Esophagus muscularis mucosa (tissue), 4 donors: Measurements from ENCODE around the gene H2AZ2. TPM values are rescaled to one million over a fixed set of nuclear protein-coding genes. Genes with fewer than 3 reads are reported as not detected.
A peak's percentile ranks its signal among the peaks of the same experiment; 100 is the strongest.

Experiments used
- DNase-seq: peaks from one replicate; pipeline ENCODE4 v3.0.0-alpha.2; 2017; ENCODE audit errors: extremely low spot score
- H3K27ac ChIP-seq, 4 donors: fragments of 200-600 bp; sonication (generic); replicated peaks in 1 of 4; 1 replicate in 3 of 4; 2 replicates in 1 of 4; pipeline ENCODE4 v1.5.1; 2016 to 2019; ENCODE audit warnings: mild to moderate bottlenecking in 1 of 4
- H3K27me3 ChIP-seq, 4 donors: fragments of 200-600 bp; sonication (generic); one replicate each; pipeline versions ENCODE4 v1.5.1 to v1.6.0; 2016 to 2019
- H3K36me3 ChIP-seq, 4 donors: fragments of 200-600 bp; sonication (generic); one replicate each; pipeline ENCODE4 v1.5.1; 2016 to 2019
- H3K4me1 ChIP-seq, 4 donors: fragments of 200-600 bp; sonication (generic); one replicate each; pipeline ENCODE4 v1.5.1; 2016 to 2019
- H3K4me3 ChIP-seq, 4 donors: fragments of 200-600 bp; sonication (generic); 1 replicate in 2 of 4; 2 replicates in 2 of 4; pipeline ENCODE4 v1.5.1; 2016 to 2019; ENCODE audit warnings: mild to moderate bottlenecking in 4 of 4, moderate library complexity in 1 of 4
- H3K9me3 ChIP-seq, 4 donors: fragments of 200-600 bp; sonication (generic); 1 replicate in 3 of 4; 2 replicates in 1 of 4; pipeline ENCODE4 v1.5.1; 2016 to 2019
- CTCF ChIP-seq, 3 experiments: fragments of 200-600 bp in 2 of 3; fragments of 450-650 bp in 1 of 3; sonication (generic) in 2 of 3; IDR thresholded peaks; one replicate each; pipeline ENCODE4 v1.5.1; 2017 to 2019; ENCODE audit warnings: antibody characterized with exemption in 3 of 3, mild to moderate bottlenecking in 2 of 3, moderate library complexity in 1 of 3
- EP300 ChIP-seq: sonication (generic); formaldehyde crosslinking; IDR thresholded peaks from one replicate; pipeline ENCODE4 v1.6.1; 2017; ENCODE audit warnings: antibody characterized with exemption
- POLR2A ChIP-seq: fragments of 450-650 bp; IDR thresholded peaks from one replicate; pipeline ENCODE4 v1.6.1; 2017; ENCODE audit warnings: antibody characterized with exemption, moderate library complexity, mild to moderate bottlenecking, low read depth
- POLR2AphosphoS5 ChIP-seq, 2 donors: sonication (generic); formaldehyde crosslinking; IDR thresholded peaks; one replicate each; pipeline ENCODE4 v1.6.1; 2017; ENCODE audit warnings: antibody characterized with exemption in 2 of 2
- WGBS: methylation state at CpG from one replicate; pipeline ENCODE4 v1.1.5; 2018; 5-methylcytosine and 5-hydroxymethylcytosine counted together
- intact Hi-C: fragments of 100-400 bp; cut with DNase I; formaldehyde crosslinking; loops from one replicate; pipeline ENCODE4 v1.15.1; 2023
- total RNA-seq, 4 donors: library from RNA; depleted of rRNA; stranded (reverse); fragments of >200 nt; gene quantifications; one replicate each; pipeline versions ENCODE4 v1.1.0 to v1.2.1, GENCODE V29; 2016

Gene H2AZ2
- total RNA-seq, 4 donors from 2014 or later, result 175 to 227 (median 203) TPM

- H3K4me1 ChIP-seq, result peaks cover 43 to 51% (median 48%) of the 10 kb centered on the region in 4 donors
- WGBS, result under 1% methylated on average over 36 of the region's 72 CpGs
- TF ChIP-seq POLR2A (peak; percentile 96), POLR2AphosphoS5 (IDR thresholded peaks at IDR 0.05) (peak; percentile 98), CTCF (IDR thresholded peaks at IDR 0.05) (no peak), EP300 (no peak)
- intact Hi-C loops, result no loop called here
- DNase-seq, result peak; percentile 98
- no peaks in the 10 kb centered on the region for H3K36me3 ChIP-seq
- peak within 1 kb of the TSS; percentile 77 to 95 (median 92) for H3K4me3 ChIP-seq
- no peaks in the 10 kb centered on the region for H3K9me3 ChIP-seq
- H3K27ac ChIP-seq, result peak within 1 kb of the TSS; percentile 96 to 100 (median 99)
- H3K27me3 ChIP-seq, result no peaks in the 10 kb centered on the region
Observed at GRCh38 chr7:44885394-44886317, 37.8 kb upstream of the H2AZ2 start, which contains the start of gene PURB. Gene PURB (minus strand): TSS chr7:44885530. CDS start chr7:44885348, 182 bp downstream.

GRCh38 chr7:44884621-44885393 lies 36.9 kb upstream of the H2AZ2 start:
- WGBS, result 0% methylated on average over 1 of the region's 107 CpGs

DNA sequence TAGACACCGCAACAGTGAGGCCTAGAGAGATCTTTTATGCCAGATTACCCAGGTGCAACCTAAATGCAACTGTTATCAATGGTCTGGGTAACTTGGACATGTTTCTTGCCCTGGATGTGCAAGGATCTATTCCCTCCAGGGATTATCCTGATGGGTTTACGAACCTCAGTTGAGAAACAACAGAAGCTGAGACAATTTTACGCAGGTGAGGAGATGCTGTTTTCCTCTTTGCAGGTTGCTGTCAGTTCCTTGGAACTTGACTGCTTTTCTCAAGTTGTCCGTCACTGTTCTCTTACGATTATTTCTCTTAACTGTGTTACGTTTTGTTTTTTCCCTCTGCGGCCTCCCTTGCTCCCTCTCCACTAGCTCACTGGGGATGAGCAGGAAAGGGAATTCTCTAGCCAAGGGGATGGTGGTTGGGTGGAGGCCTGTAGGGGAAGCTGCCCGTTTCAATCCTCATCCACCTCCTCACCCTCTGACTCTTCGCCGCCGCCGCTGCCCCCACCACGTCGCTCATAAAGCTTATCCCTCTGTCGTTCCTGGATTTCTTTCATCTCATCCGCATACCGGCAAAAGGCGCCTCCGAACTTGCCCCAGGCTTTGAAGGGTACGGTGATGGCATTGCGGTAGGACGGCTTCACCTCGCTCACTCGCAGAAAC lies 36.2 kb upstream of the H2AZ2 start:
- peak overlapping the region; percentile 77 to 95 (median 92) for H3K4me3 ChIP-seq
- no peaks in the 10 kb centered on the region for H3K9me3 ChIP-seq
- no peak for DNase-seq
- intact Hi-C loops, result no loop called here
- 14% methylated on average over 24 of the region's 24 CpGs for WGBS
- H3K27ac ChIP-seq, result peak overlapping the region; percentile 96 to 100 (median 99)
- H3K27me3 ChIP-seq, result no peaks in the 10 kb centered on the region
- TF ChIP-seq EP300 (no peak), POLR2AphosphoS5 (IDR thresholded peaks at IDR 0.05) (no peak), POLR2A (no peak), CTCF (IDR thresholded peaks at IDR 0.05) (no peak)
- peaks cover 57 to 67% (median 63%) of the 10 kb centered on the region in 4 donors for H3K4me1 ChIP-seq
- H3K36me3 ChIP-seq, result no peaks in the 10 kb centered on the region

More at GRCh38 chr7:44884621-44885393, 36.9 kb upstream of the H2AZ2 start:
- peak overlapping the region; percentile 77 to 95 (median 92) for H3K4me3 ChIP-seq
- TF ChIP-seq EP300, result no peak
- TF ChIP-seq POLR2AphosphoS5 (IDR thresholded peaks at IDR 0.05), result peak; percentile 28 to 70
- intact Hi-C loops, result no loop called here
- peaks cover 51 to 59% (median 56%) of the 10 kb centered on the region in 4 donors for H3K4me1 ChIP-seq
- DNase-seq, result no peak
- no peaks in the 10 kb centered on the region for H3K36me3 ChIP-seq
- peak overlapping the region; percentile 96 to 100 (median 99) for H3K27ac ChIP-seq
- H3K9me3 ChIP-seq, result no peaks in the 10 kb centered on the region
- no peaks in the 10 kb centered on the region for H3K27me3 ChIP-seq

DNA sequence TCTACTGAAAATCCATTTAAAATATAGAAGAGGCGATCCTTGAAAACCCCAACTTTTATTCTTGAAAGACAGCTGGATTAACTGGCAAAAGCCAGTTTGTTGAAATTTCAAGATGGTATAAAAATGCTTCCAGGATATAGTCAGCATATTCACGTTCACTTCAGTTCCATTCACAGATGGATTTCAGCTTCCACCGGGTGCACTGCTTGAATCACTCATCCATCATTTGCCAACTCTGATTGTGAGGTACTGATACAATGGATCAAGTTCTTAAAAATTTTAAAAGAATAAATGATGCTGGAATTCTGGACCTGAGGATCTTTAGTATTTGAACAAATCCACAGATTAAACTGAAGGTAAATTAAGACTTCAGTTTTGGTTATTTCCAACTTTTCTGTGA lies 35.0 kb upstream of the H2AZ2 start:
- 47% methylated on average over 3 of the region's 3 CpGs for WGBS
- Histone ChIP-seq H3K27ac (peak overlapping the region in 3 of 4 donors; percentile 96 to 100 (median 99)), H3K27me3 (no peaks in the 10 kb centered on the region), H3K9me3 (no peaks in the 10 kb centered on the region), H3K4me1 (peaks cover 60 to 77% (median 73%) of the 10 kb centered on the region in 4 donors), H3K36me3 (no peaks in the 10 kb centered on the region), H3K4me3 (peak overlapping the region; percentile 77 to 95 (median 92))
- intact Hi-C loops, result no loop called here
- TF ChIP-seq POLR2AphosphoS5 (IDR thresholded peaks at IDR 0.05) (no peak), POLR2A (no peak), CTCF (IDR thresholded peaks at IDR 0.05) (no peak), EP300 (no peak)
- DNase-seq, result no peak
